KOPT-K1 (cell line): Measurements from ENCODE around the gene GGCT.
"Not testable (repeated sequence)": the region's sequence is repeated elsewhere in the genome, so short reads cannot be mapped to it uniquely, and the experiment has no call there.

Experiments
- H3K27ac ChIP-seq: fragments of 200-600 bp; sonication (generic); 2 replicates; pipeline ENCODE4 v1.5.1; 2016; ENCODE audit warnings: antibody characterized with exemption, mild to moderate bottlenecking, low read depth, low read length; ENCODE audit not compliant: poor library complexity, severe bottlenecking
- H3K36me3 ChIP-seq: fragments of 200-600 bp; sonication (generic); 2 replicates; pipeline ENCODE4 v1.5.1; 2017; ENCODE audit warnings: antibody characterized with exemption, mild to moderate bottlenecking, low read length, moderate library complexity; ENCODE audit not compliant: insufficient read depth
- H3K9me3 ChIP-seq: fragments of 200-600 bp; sonication (generic); 2 replicates; pipeline ENCODE4 v1.5.1; 2017; ENCODE audit warnings: antibody characterized with exemption, low read length, mild to moderate bottlenecking; ENCODE audit not compliant: insufficient read depth, poor library complexity, severe bottlenecking

GGCT gene

GRCh38 chr7:30509171-30509857, 4.7 kb upstream of the GGCT start:
- H3K36me3 ChIP-seq, H3K9me3 ChIP-seq, H3K27ac ChIP-seq: not testable (repeated sequence)

GRCh38 chr7:30507346-30507900, 2.8 kb upstream of the GGCT start:
- not testable (repeated sequence) for H3K27ac ChIP-seq, H3K9me3 ChIP-seq
- H3K36me3 ChIP-seq, result peaks cover 10% of the 10 kb centered on the region; the same call in 1 of the 2 replicates

GRCh38 chr7:30505174-30505697, 607 bp upstream of the GGCT start:
- Histone ChIP-seq H3K36me3 (peaks cover 30% of the 10 kb centered on the region), H3K27ac (peak overlapping the region; percentile 78), H3K9me3 (no peaks in the 10 kb centered on the region)

- H3K27ac ChIP-seq, result peak overlapping the region; percentile 78
- peaks cover 46% of the 10 kb centered on the region for H3K36me3 ChIP-seq
- no peaks in the 10 kb centered on the region for H3K9me3 ChIP-seq
Observed at GRCh38 chr7:30503274-30504212, 1.1 kb downstream of the GGCT start.

- Histone ChIP-seq H3K9me3 (no peaks in the 10 kb centered on the region), H3K36me3 (peaks cover 52% of the 10 kb centered on the region), H3K27ac (no peak overlapping the region)
Observed at GRCh38 chr7:30502470-30503251, 2.0 kb downstream of the GGCT start.

- Histone ChIP-seq H3K27ac (no peak overlapping the region), H3K36me3 (peaks cover 65% of the 10 kb centered on the region), H3K9me3 (peaks cover 4% of the 10 kb centered on the region)
Observed at GRCh38 chr7:30501264-30501663, 3.4 kb downstream of the GGCT start.

- H3K9me3 ChIP-seq, result peaks cover 18% of the 10 kb centered on the region
- H3K27ac ChIP-seq, result no peak overlapping the region
- peaks cover 38% of the 10 kb centered on the region for H3K36me3 ChIP-seq
Observed at GRCh38 chr7:30493228-30493627, 11.4 kb downstream of the GGCT start.

GRCh38 chr7:30491417-30491816, 13.2 kb downstream of the GGCT start:
- Histone ChIP-seq H3K9me3 (peaks cover 16% of the 10 kb centered on the region), H3K27ac (no peak overlapping the region), H3K36me3 (peaks cover 24% of the 10 kb centered on the region)

GRCh38 chr7:30487371-30487770, 17.3 kb downstream of the GGCT start:
- Histone ChIP-seq H3K27ac (no peak overlapping the region), H3K9me3 (peaks cover 7% of the 10 kb centered on the region), H3K36me3 (no peaks in the 10 kb centered on the region)

- Histone ChIP-seq H3K27ac (no peak overlapping the region), H3K9me3 (no peaks in the 10 kb centered on the region), H3K36me3 (no peaks in the 10 kb centered on the region)
Observed at GRCh38 chr7:30485667-30486066, 19.0 kb downstream of the GGCT start.

GRCh38 chr7:30481416-30481815, 23.2 kb downstream of the GGCT start:
- not testable (repeated sequence) for H3K27ac ChIP-seq, H3K36me3 ChIP-seq, H3K9me3 ChIP-seq

- peak overlapping the region; percentile 91 for H3K27ac ChIP-seq
- 0 out of 2 replicates have a peak, but pooled peaks cover 11% of the 10 kb centered on the region for H3K36me3 ChIP-seq
- H3K9me3 ChIP-seq, result no peaks in the 10 kb centered on the region
Observed at GRCh38 chr7:30479202-30480120, 25.2 kb downstream of the GGCT start.

GRCh38 chr7:30478349-30479201, 26.1 kb downstream of the GGCT start, which contains the start of gene NOD1:
Gene NOD1, minus strand, starts transcription at chr7:30478784. Its CDS starts 21,863 bp downstream, at chr7:30456921.
- Histone ChIP-seq H3K27ac (peak within 1 kb of the TSS; percentile 91), H3K9me3 (no peaks in the 10 kb centered on the region), H3K36me3 (peaks cover 15% of the 10 kb centered on the region; the same call in 1 of the 2 replicates)
